H9 (cell line): ENCODE data around the gene TAF3. TPM values are rescaled to one million over a fixed set of nuclear protein-coding genes. Genes with fewer than 3 reads are reported as not detected.

ENCODE experiments used
- DNase-seq: peaks from one replicate; pipeline ENCODE4 v3.0.0-alpha.2; 2017
- H2AFZ ChIP-seq: one replicate; pipeline ENCODE4 v1.6.1; 2013; ENCODE audit warnings: mild to moderate bottlenecking, low read length, control low read depth, moderate library complexity
- H2AK5ac ChIP-seq: 2 replicates; pipeline ENCODE4 v1.6.1; 2013; ENCODE audit warnings: low read length, control low read depth, mixed read lengths; ENCODE audit not compliant: insufficient read length
- H2BK120ac ChIP-seq: one replicate; pipeline ENCODE4 v1.6.1; 2013; ENCODE audit warnings: low read depth, mild to moderate bottlenecking, low read length, control low read depth, inconsistent platforms; ENCODE audit not compliant: poor library complexity, severe bottlenecking
- H2BK12ac ChIP-seq: 2 replicates; pipeline ENCODE4 v1.6.1; 2013; ENCODE audit warnings: low read length, control low read depth, mixed read lengths, low read depth; ENCODE audit not compliant: insufficient read length
- H2BK15ac ChIP-seq: 2 replicates; pipeline ENCODE4 v1.6.1; 2013; ENCODE audit warnings: low read depth, low read length, control low read depth
- H2BK20ac ChIP-seq: one replicate; pipeline ENCODE4 v1.6.1; 2013; ENCODE audit warnings: low read depth, mild to moderate bottlenecking, low read length, control low read depth, inconsistent platforms; ENCODE audit not compliant: poor library complexity, severe bottlenecking
- H2BK5ac ChIP-seq: 2 replicates; pipeline ENCODE4 v1.6.1; 2013; ENCODE audit warnings: low read length, control low read depth, mixed read lengths; ENCODE audit not compliant: insufficient read length
- H3K14ac ChIP-seq: 2 replicates; pipeline ENCODE4 v1.6.1; 2013; ENCODE audit warnings: low read length, control low read depth; ENCODE audit not compliant: insufficient read depth
- H3K18ac ChIP-seq: 2 replicates; pipeline ENCODE4 v1.6.1; 2013; ENCODE audit warnings: low read depth, mild to moderate bottlenecking, mixed read lengths, low read length, control low read depth; ENCODE audit not compliant: insufficient read length
- H3K23ac ChIP-seq: 2 replicates; pipeline ENCODE4 v1.6.1; 2013; ENCODE audit warnings: low read length, control low read depth, mixed read lengths, low read depth; ENCODE audit not compliant: insufficient read length
- H3K23me2 ChIP-seq: 2 replicates; pipeline ENCODE4 v1.6.1; 2013; ENCODE audit warnings: low read depth, mild to moderate bottlenecking, mixed read lengths, low read length, control low read depth; ENCODE audit not compliant: insufficient read length, poor library complexity, severe bottlenecking
- H3K27ac ChIP-seq: 2 replicates; pipeline ENCODE4 v1.5.1; 2013; ENCODE audit warnings: low read length, control low read depth, mixed read lengths, low read depth; ENCODE audit not compliant: insufficient read length
- H3K27me3 ChIP-seq: 2 replicates; pipeline ENCODE4 v1.6.1; 2013; ENCODE audit warnings: low read length, control low read depth, inconsistent platforms; ENCODE audit not compliant: insufficient read depth
- H3K4ac ChIP-seq: 2 replicates; pipeline ENCODE4 v1.6.1; 2013; ENCODE audit warnings: low read depth, mild to moderate bottlenecking, control low read depth, inconsistent platforms, low read length, moderate library complexity
- H3K4me1 ChIP-seq: 2 replicates; pipeline ENCODE4 v1.6.1; 2013; ENCODE audit warnings: low read length, control low read depth, inconsistent platforms; ENCODE audit not compliant: insufficient read depth
- H3K4me2 ChIP-seq: 2 replicates; pipeline ENCODE4 v1.6.1; 2013; ENCODE audit warnings: low read length, control low read depth, mixed read lengths; ENCODE audit not compliant: insufficient read length, insufficient read depth
- H3K56ac ChIP-seq: 2 replicates; pipeline ENCODE4 v1.6.1; 2013; ENCODE audit warnings: low read depth, mild to moderate bottlenecking, mixed read lengths, low read length, control low read depth; ENCODE audit not compliant: insufficient read length
- H3K79me1 ChIP-seq: 2 replicates; pipeline ENCODE4 v1.6.1; 2013; ENCODE audit warnings: low read depth, mild to moderate bottlenecking, moderate library complexity, low read length, control low read depth, inconsistent platforms; ENCODE audit not compliant: insufficient read depth, poor library complexity, severe bottlenecking
- H3K79me2 ChIP-seq: 2 replicates; pipeline ENCODE4 v1.6.1; 2013; ENCODE audit warnings: low read length, control low read depth, inconsistent platforms; ENCODE audit not compliant: insufficient read depth
- H3K9ac ChIP-seq: 2 replicates; pipeline ENCODE4 v1.6.1; 2013; ENCODE audit warnings: low read length, control low read depth, mixed read lengths; ENCODE audit not compliant: insufficient read length; ENCODE audit errors: extremely low read depth
- H3K9me3 ChIP-seq: one replicate; pipeline ENCODE4 v1.6.1; 2013; ENCODE audit warnings: low read depth, low read length, inconsistent platforms; ENCODE audit not compliant: control insufficient read depth
- H3T11ph ChIP-seq: one replicate; pipeline ENCODE4 v1.6.1; 2013; ENCODE audit warnings: mild to moderate bottlenecking, low read length, control low read depth, inconsistent platforms
- H4K20me1 ChIP-seq: one replicate; pipeline ENCODE4 v1.6.1; 2013; ENCODE audit not compliant: control insufficient read depth, insufficient read length, insufficient read depth
- H4K5ac ChIP-seq: 2 replicates; pipeline ENCODE4 v1.6.1; 2013; ENCODE audit warnings: low read depth, mild to moderate bottlenecking, mixed read lengths, low read length, control low read depth; ENCODE audit not compliant: insufficient read length
- H4K8ac ChIP-seq: replicated peaks from 2 replicates; pipeline ENCODE4 v1.6.1; 2013; ENCODE audit warnings: low read length, control low read depth, mixed read lengths, low read depth; ENCODE audit not compliant: insufficient read length
- H4K91ac ChIP-seq: 2 replicates; pipeline ENCODE4 v1.6.1; 2013; ENCODE audit warnings: low read depth, mild to moderate bottlenecking, moderate library complexity, mixed read lengths, low read length, control low read depth; ENCODE audit not compliant: insufficient read length
- H3K27ac Mint-ChIP-seq, 3 experiments: 2 replicates in 2 of 3; 3 replicates in 1 of 3; pipeline ENCODE4 v1.8.0; 2020 to 2021; ENCODE audit warnings: mixed read lengths in 3 of 3, mild to moderate bottlenecking in 1 of 3, moderate library complexity in 1 of 3
- H3K27me3 Mint-ChIP-seq: 2 replicates; pipeline ENCODE4 v1.8.0; 2021; ENCODE audit warnings: low read depth, mild to moderate bottlenecking, moderate library complexity, mixed read lengths
- H3K36me3 Mint-ChIP-seq, 3 experiments: 2 replicates in 2 of 3; 3 replicates in 1 of 3; pipeline ENCODE4 v1.8.0; 2020 to 2021; ENCODE audit warnings: low read depth in 3 of 3, mixed read lengths in 3 of 3; ENCODE audit not compliant: insufficient read depth in 1 of 3
- H3K4me1 Mint-ChIP-seq, 2 experiments: 2 replicates each; pipeline ENCODE4 v1.8.0; 2020; ENCODE audit warnings: mixed read lengths in 2 of 2
- H3K4me3 Mint-ChIP-seq, 2 experiments: 2 replicates in 1 of 2; 3 replicates in 1 of 2; pipeline ENCODE4 v1.8.0; 2020 to 2021; ENCODE audit warnings: mild to moderate bottlenecking in 2 of 2, mixed read lengths in 2 of 2, moderate library complexity in 1 of 2
- H3K9me3 Mint-ChIP-seq, 2 experiments: 2 replicates in 1 of 2; 3 replicates in 1 of 2; pipeline ENCODE4 v1.8.0; 2020; ENCODE audit warnings: mild to moderate bottlenecking in 2 of 2, mixed read lengths in 2 of 2, moderate library complexity in 1 of 2
- WGBS: extraction: QIAGEN DNeasy Blood & Tissue Kit; methylation state at CpG from one replicate; pipeline ENCODE4 v1.1.7; 2013; ENCODE audit warnings: missing lambda C conversion rate, low lambda C conversion rate, mixed read lengths; ENCODE audit not compliant: insufficient read length; ENCODE audit errors: extremely low coverage; 5-methylcytosine and 5-hydroxymethylcytosine counted together
- total RNA-seq: library from RNA; stranded (reverse); gene quantifications from 2 replicates; pipeline ENCODE4 v1.2.1, GENCODE V29; 2021
- TF ChIP-seq, protein P1 (sequence below): fragments of 200-600 bp; sonication (generic); conservative IDR thresholded peaks from 3 replicates; pipeline ENCODE4 v1.8.0; 2021; ENCODE audit warnings: antibody characterized with exemption, mild to moderate bottlenecking

The TAF3 gene
- total RNA-seq, 1 experiment from 2014 or later, result 10.2 TPM

DNA sequence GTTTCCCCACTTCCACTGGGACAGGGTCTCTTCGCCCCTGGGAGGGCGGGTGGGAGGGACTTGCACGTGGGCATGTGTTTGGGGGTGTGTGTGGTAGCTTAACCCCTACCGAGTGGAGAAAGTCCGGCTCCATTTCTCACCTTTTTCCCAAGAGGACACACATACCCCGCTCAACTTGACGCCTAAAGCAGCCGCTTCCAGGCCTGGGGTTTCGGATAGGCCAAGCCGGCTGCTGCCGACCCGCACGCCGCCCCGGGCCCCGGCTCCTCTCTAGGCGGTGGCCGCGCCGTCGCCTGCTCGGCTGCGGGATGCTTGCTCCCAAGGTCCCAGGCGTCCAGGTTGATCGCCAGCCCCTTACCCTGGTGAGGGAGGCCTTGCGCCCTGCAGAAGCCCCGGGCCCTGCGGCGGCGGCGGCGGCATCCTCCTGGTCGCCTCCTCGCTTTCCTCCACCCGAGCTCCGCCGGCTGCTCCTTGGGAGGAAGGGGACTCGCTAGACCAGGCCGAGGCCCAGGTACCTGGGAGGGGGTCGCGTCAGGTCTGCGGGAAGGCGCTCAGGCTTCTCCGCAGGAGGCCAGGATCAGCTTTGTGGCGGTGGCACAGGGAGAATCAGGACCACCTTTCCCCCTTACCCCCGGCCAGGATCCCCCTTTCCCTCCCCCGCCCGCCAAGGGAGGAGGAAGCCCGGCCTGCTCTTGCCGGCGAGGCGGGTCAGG is 233.0 kb downstream of the TAF3 start:
- Histone ChIP-seq H3K27ac (no peak overlapping the region), H3K79me2 (no peaks in the 10 kb centered on the region), H4K5ac (no peak overlapping the region), H2BK15ac (no peak overlapping the region), H4K91ac (no peak overlapping the region), H3T11ph (no peak overlapping the region), H3K4me1 (no peaks in the 10 kb centered on the region; the same call in 1 of the 2 replicates), H3K18ac (no peak overlapping the region), H3K14ac (no peak overlapping the region), H3K27me3 (peaks cover 85% of the 10 kb centered on the region), H3K56ac (no peak overlapping the region), H3K9me3 (no peaks in the 10 kb centered on the region), H2BK20ac (no peak overlapping the region), H3K23ac (no peak overlapping the region), H3K23me2 (peaks cover 34% of the 10 kb centered on the region), H2BK12ac (no peak overlapping the region), H2BK5ac (no peak overlapping the region), H2AK5ac (no peak overlapping the region), H3K4me2 (peak overlapping the region; percentile 38), H3K79me1 (no peaks in the 10 kb centered on the region), H2BK120ac (no peak overlapping the region), H4K8ac (no peak overlapping the region), H4K20me1 (no peaks in the 10 kb centered on the region), H3K9ac (no peak overlapping the region), H2AFZ (no peak overlapping the region), H3K4ac (no peak overlapping the region)
- no peak for DNase-seq
- Mint-ChIP-seq H3K27me3 (peaks cover 92% of the 10 kb centered on the region), H3K4me3 (peak overlapping the region in 1 of 2 experiments; percentile 66; a peak in 1 of 5 replicates), H3K9me3 (no peaks in the 10 kb centered on the region; a peak in 1 of 5 replicates), H3K36me3 (no peaks in the 10 kb centered on the region; a peak in 1 of 7 replicates), H3K27ac (no peak overlapping the region), H3K4me1 (peaks cover 30 to 56% of the 10 kb centered on the region in 2 experiments)
- no CpG with 5 or more reads among the region's 52 CpGs for WGBS
- TF ChIP-seq, protein P1, sequence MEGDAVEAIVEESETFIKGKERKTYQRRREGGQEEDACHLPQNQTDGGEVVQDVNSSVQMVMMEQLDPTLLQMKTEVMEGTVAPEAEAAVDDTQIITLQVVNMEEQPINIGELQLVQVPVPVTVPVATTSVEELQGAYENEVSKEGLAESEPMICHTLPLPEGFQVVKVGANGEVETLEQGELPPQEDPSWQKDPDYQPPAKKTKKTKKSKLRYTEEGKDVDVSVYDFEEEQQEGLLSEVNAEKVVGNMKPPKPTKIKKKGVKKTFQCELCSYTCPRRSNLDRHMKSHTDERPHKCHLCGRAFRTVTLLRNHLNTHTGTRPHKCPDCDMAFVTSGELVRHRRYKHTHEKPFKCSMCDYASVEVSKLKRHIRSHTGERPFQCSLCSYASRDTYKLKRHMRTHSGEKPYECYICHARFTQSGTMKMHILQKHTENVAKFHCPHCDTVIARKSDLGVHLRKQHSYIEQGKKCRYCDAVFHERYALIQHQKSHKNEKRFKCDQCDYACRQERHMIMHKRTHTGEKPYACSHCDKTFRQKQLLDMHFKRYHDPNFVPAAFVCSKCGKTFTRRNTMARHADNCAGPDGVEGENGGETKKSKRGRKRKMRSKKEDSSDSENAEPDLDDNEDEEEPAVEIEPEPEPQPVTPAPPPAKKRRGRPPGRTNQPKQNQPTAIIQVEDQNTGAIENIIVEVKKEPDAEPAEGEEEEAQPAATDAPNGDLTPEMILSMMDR, result no peak
